GM10847 (cell line): ENCODE results near the gene BTBD9.

ENCODE experiments used
- POLR2A ChIP-seq: IDR thresholded peaks from 2 replicates; pipeline ENCODE4 v1.6.1; 2011; ENCODE audit not compliant: insufficient read length; ENCODE audit errors: extremely low read depth

BTBD9 gene

GRCh38 chr6:38639498-38640215, at the start of gene BTBD9:
Gene BTBD9, minus strand, starts transcription at chr6:38639929.
- TF ChIP-seq POLR2A: peak; percentile 67

- no peak for TF ChIP-seq POLR2A
These were observed 48.9 kb upstream of the BTBD9 start for GRCh38 chr6:38688579-38689087.

GRCh38 chr6:38687549-38687948, 47.8 kb upstream of the BTBD9 start:
- no peak for TF ChIP-seq POLR2A

- no peak for TF ChIP-seq POLR2A
These were observed 47.3 kb upstream of the BTBD9 start for GRCh38 chr6:38687043-38687353.

GRCh38 chr6:38686270-38687042, 46.7 kb upstream of the BTBD9 start:
- TF ChIP-seq POLR2A: no peak

- no peak for TF ChIP-seq POLR2A
These were observed 45.2 kb upstream of the BTBD9 start for GRCh38 chr6:38684904-38685303.

GRCh38 chr6:38684237-38684636, 44.5 kb upstream of the BTBD9 start:
- TF ChIP-seq POLR2A: no peak

- TF ChIP-seq POLR2A: no peak
These were observed 42.1 kb upstream of the BTBD9 start for GRCh38 chr6:38681850-38682249.

GRCh38 chr6:38679668-38680067, 39.9 kb upstream of the BTBD9 start:
- no peak for TF ChIP-seq POLR2A

GRCh38 chr6:38678178-38678760, 38.5 kb upstream of the BTBD9 start:
- no peak for TF ChIP-seq POLR2A

GRCh38 chr6:38676974-38677544, 37.3 kb upstream of the BTBD9 start:
- TF ChIP-seq POLR2A: no peak

GRCh38 chr6:38676236-38676973, 36.7 kb upstream of the BTBD9 start:
- TF ChIP-seq POLR2A: no peak

GRCh38 chr6:38673397-38674165, 33.9 kb upstream of the BTBD9 start:
- no peak for TF ChIP-seq POLR2A

GRCh38 chr6:38671885-38672467, 32.2 kb upstream of the BTBD9 start:
- TF ChIP-seq POLR2A: no peak
